ENCODE results near the gene MPHOSPH6.
"Not testable (repeated sequence)": the region's sequence is repeated elsewhere in the genome, so short reads cannot be mapped to it uniquely, and the experiment has no call there.

Gene MPHOSPH6

GRCh38 chr16:82113741-82114140, 56.3 kb downstream of the MPHOSPH6 start:
- no peak for DNase-seq

- DNase-seq: no peak
These were observed 58.1 kb downstream of the MPHOSPH6 start for GRCh38 chr16:82111944-82112343.

- not testable (repeated sequence) for DNase-seq
These were observed 60.8 kb downstream of the MPHOSPH6 start for GRCh38 chr16:82109266-82109665.

- DNase-seq: no peak
These were observed 61.2 kb downstream of the MPHOSPH6 start for GRCh38 chr16:82108774-82109173.

GRCh38 chr16:82108100-82108499, 61.9 kb downstream of the MPHOSPH6 start:
- DNase-seq: no peak

- no peak for DNase-seq
These were observed 64.9 kb downstream of the MPHOSPH6 start for GRCh38 chr16:82105107-82105506.
